GM19395 (cell line): ENCODE measurements around the gene CCDC12.
"Not testable (repeated sequence)": the region's sequence is repeated elsewhere in the genome, so short reads cannot be mapped to it uniquely, and the experiment has no call there.

Experiments used
- ATAC-seq: cut with Tn5 transposase; IDR thresholded peaks from one replicate; pipeline ENCODE4 v1.9.1; 2021; ENCODE audit warnings: mild to moderate bottlenecking, moderate library complexity; ENCODE audit not compliant: unreplicated experiment

Gene CCDC12

GRCh38 chr3:46926871-46927717 is 49.5 kb downstream of the CCDC12 start:
- peak; percentile 65 for ATAC-seq

GRCh38 chr3:46926447-46926846 is 50.1 kb downstream of the CCDC12 start:
- ATAC-seq: no peak

GRCh38 chr3:46926039-46926438 is 50.5 kb downstream of the CCDC12 start:
- no peak for ATAC-seq

GRCh38 chr3:46925585-46925934 is 51.0 kb downstream of the CCDC12 start:
- ATAC-seq: no peak

- no peak for ATAC-seq
These were observed 51.5 kb downstream of the CCDC12 start for GRCh38 chr3:46924921-46925584.

GRCh38 chr3:46923559-46924350 is 52.8 kb downstream of the CCDC12 start:
- no peak for ATAC-seq

GRCh38 chr3:46922871-46923558 is 53.5 kb downstream of the CCDC12 start:
- ATAC-seq: no peak

GRCh38 chr3:46922426-46922825 is 54.1 kb downstream of the CCDC12 start:
- no peak for ATAC-seq

- no peak for ATAC-seq
These were observed 54.7 kb downstream of the CCDC12 start for GRCh38 chr3:46921871-46922271.

- ATAC-seq: no peak
These were observed 55.5 kb downstream of the CCDC12 start for GRCh38 chr3:46921041-46921440.

- no peak for ATAC-seq
These were observed 57.9 kb downstream of the CCDC12 start for GRCh38 chr3:46918634-46919033.

- no peak for ATAC-seq
These were observed 58.3 kb downstream of the CCDC12 start for GRCh38 chr3:46918202-46918601.

- no peak for ATAC-seq
These were observed 59.3 kb downstream of the CCDC12 start for GRCh38 chr3:46917257-46917656.

GRCh38 chr3:46916799-46917198 is 59.7 kb downstream of the CCDC12 start:
- no peak for ATAC-seq

GRCh38 chr3:46916278-46916677 is 60.3 kb downstream of the CCDC12 start:
- ATAC-seq: no peak

- no peak for ATAC-seq
These were observed 61.2 kb downstream of the CCDC12 start for GRCh38 chr3:46915297-46915822.

- ATAC-seq: no peak
These were observed 61.7 kb downstream of the CCDC12 start for GRCh38 chr3:46914849-46915248.

GRCh38 chr3:46913644-46914043 is 62.9 kb downstream of the CCDC12 start:
- ATAC-seq: no peak

GRCh38 chr3:46912986-46913385 is 63.6 kb downstream of the CCDC12 start:
- ATAC-seq: no peak

GRCh38 chr3:46910914-46911313 is 65.6 kb downstream of the CCDC12 start:
- ATAC-seq: not testable (repeated sequence)
